ENCODE data around the gene CSMD2. TPM values are rescaled to one million over a fixed set of nuclear protein-coding genes. Genes with fewer than 3 reads are reported as not detected.

CSMD2 gene
- total and polyA plus RNA-seq, 7 donors = 0.02 to 0.32 (median 0.10) TPM

DNA sequence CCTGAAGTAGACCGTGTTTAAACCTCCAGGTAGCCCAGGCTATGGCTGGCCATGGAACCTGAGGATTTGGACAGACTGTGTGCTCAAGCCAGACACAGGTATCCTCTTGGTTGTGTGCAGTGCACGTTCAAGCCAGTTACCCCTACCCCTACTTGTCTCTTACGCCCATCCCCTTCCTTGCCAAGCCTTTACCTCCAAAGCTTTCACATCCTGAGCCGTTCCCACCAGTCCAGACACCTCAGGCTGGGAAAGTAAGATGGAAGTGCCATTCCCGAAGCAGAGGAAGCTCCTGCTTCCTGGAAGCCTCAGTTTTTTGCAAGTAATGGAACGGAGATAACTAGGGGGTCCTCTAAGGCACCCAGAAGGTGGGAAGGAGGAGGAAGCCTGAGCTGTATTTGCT, 342.6 kb downstream of the CSMD2 start:
- DNase-seq (no peak), ATAC-seq (no peak)
- Histone ChIP-seq H3K4me1 (no peaks in the 10 kb centered on the region), H3K4me3 (no peak overlapping the region), H3K9me3 (no peaks in the 10 kb centered on the region), H3K27me3 (ENCODE audit: insufficient read depth in 3 of 3, low read length in 2 of 3) (peaks cover 0 to 9% (median 1%) of the 10 kb centered on the region in 3 donors), H3K36me3 (ENCODE audit: insufficient read depth in 1 of 2, low read depth in 1 of 2) (no peaks in the 10 kb centered on the region), H3K27ac (no peak overlapping the region)
- intact Hi-C loops (cut with DNase I) = no loop called here
- 56 to 70% (median 58%) methylated on average over 6 of the region's 6 CpGs for WGBS, 3 donors
- TF ChIP-seq, protein P1, sequence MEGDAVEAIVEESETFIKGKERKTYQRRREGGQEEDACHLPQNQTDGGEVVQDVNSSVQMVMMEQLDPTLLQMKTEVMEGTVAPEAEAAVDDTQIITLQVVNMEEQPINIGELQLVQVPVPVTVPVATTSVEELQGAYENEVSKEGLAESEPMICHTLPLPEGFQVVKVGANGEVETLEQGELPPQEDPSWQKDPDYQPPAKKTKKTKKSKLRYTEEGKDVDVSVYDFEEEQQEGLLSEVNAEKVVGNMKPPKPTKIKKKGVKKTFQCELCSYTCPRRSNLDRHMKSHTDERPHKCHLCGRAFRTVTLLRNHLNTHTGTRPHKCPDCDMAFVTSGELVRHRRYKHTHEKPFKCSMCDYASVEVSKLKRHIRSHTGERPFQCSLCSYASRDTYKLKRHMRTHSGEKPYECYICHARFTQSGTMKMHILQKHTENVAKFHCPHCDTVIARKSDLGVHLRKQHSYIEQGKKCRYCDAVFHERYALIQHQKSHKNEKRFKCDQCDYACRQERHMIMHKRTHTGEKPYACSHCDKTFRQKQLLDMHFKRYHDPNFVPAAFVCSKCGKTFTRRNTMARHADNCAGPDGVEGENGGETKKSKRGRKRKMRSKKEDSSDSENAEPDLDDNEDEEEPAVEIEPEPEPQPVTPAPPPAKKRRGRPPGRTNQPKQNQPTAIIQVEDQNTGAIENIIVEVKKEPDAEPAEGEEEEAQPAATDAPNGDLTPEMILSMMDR (IDR thresholded peaks at IDR 0.05) = no peak

GRCh38 chr1:33821291-33821690, 343.7 kb downstream of the CSMD2 start:
- Histone ChIP-seq H3K27me3 (ENCODE audit: insufficient read depth in 3 of 3, low read length in 2 of 3) (peaks cover 0 to 9% (median 1%) of the 10 kb centered on the region in 3 donors), H3K36me3 (ENCODE audit: insufficient read depth in 1 of 2, low read depth in 1 of 2) (no peaks in the 10 kb centered on the region), H3K4me3 (no peak overlapping the region), H3K9me3 (no peaks in the 10 kb centered on the region), H3K27ac (no peak overlapping the region), H3K4me1 (no peaks in the 10 kb centered on the region)
- intact Hi-C loops (cut with DNase I) = no loop called here
- DNase-seq (no peak), ATAC-seq (no peak)
- WGBS, 3 donors = 84 to 92% (median 88%) methylated on average over 6 of the region's 6 CpGs
- TF ChIP-seq, protein P1 (IDR thresholded peaks at IDR 0.05) = no peak

DNA sequence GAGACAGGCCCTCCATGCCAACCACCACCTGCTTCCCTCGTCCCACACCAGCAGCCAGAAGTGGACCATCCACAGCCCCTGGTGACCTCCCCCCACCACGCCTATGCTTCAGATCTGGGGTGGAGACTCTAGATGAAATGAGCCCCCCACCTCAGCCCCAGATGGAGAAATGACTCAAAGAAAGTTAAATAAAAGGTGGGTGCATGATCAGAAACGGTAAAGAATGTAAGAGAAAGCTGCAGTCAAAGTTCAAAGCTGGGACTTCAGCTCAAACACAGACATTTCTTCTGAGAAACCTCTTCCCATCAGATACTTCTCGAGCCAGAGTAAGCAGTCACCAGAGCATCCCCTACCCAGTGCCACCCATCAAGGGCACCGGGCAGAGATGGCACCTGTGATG, 344.2 kb downstream of the CSMD2 start:
- TF ChIP-seq, protein P1 (IDR thresholded peaks at IDR 0.05) = no peak
- no peaks in the 10 kb centered on the region for H3K4me1 ChIP-seq

DNA sequence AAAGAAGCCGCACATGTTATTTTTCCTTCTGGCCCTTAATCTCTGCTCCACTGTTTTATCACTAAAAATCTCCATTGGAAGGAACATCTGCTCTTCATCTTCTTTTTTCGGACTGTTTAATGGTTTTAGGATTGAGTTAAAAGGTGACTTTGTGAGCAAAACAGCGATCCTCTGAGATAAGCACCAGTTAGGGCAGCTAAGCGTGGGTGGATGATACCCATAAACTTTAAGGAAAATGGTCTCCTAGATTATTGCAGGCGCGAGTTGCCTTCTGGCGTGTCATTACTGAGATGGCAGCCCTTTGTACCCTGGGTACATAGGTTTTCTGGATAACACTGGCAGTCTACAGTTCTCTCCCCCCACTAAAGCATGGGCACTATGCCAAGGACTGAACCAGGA, 345.1 kb downstream of the CSMD2 start:
- Histone ChIP-seq H3K27me3 (ENCODE audit: insufficient read depth in 3 of 3, low read length in 2 of 3) (peaks cover 0 to 9% (median 1%) of the 10 kb centered on the region in 3 donors), H3K27ac (no peak overlapping the region), H3K4me1 (no peaks in the 10 kb centered on the region), H3K36me3 (ENCODE audit: insufficient read depth in 1 of 2, low read depth in 1 of 2) (no peaks in the 10 kb centered on the region), H3K9me3 (no peaks in the 10 kb centered on the region), H3K4me3 (no peak overlapping the region)
- ATAC-seq (no peak), DNase-seq (no peak)
- TF ChIP-seq, protein P1 (IDR thresholded peaks at IDR 0.05) = no peak
- WGBS, 3 donors = 70 to 77% (median 75%) methylated on average over 7 of the region's 7 CpGs
- intact Hi-C loops (cut with DNase I) = no loop called here

More for the DNA sequence above, 344.2 kb downstream of the CSMD2 start:
- WGBS, 3 donors = 64 to 68% (median 67%) methylated on average over 5 of the region's 5 CpGs
- H3K9me3 ChIP-seq = no peaks in the 10 kb centered on the region
- DNase-seq (no peak), ATAC-seq (no peak)
- H3K36me3 ChIP-seq (ENCODE audit: insufficient read depth in 1 of 2, low read depth in 1 of 2) = no peaks in the 10 kb centered on the region
- no peak overlapping the region for H3K4me3 ChIP-seq
- intact Hi-C loops (cut with DNase I) = no loop called here
- no peak overlapping the region for H3K27ac ChIP-seq
- H3K27me3 ChIP-seq (ENCODE audit: insufficient read depth in 3 of 3, low read length in 2 of 3) = peaks cover 0 to 9% (median 1%) of the 10 kb centered on the region in 3 donors

DNA sequence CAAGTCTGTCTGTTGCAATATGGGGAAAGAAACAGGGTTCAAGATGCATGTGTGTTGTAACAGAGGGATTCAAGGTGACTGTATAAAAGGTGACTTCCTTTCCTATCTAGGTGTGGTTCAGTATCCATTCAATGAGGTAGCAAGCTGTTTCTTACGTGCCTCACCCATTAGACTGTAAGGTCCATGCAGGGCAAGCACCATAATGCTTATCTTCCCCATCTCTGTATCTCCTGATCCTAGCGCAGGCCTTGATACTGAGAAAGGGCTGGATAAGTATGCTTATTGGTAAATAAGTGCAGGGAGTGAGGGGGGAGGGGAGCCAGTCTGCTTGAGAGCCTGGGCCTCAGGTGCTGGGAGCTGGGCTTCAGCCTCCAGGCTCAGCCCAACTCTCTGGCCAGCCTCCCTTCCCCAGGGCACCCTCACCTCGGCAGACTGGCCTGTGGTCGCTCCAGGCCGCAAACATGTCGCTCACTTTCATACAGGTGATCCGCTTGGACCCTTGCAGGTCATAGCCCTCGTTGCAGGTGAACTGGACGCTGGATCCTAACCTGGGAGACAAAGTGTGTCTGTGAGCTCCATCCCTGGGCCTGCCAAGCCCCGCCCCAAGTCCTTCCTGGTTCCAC, 345.6 kb downstream of the CSMD2 start:
- H3K4me3 ChIP-seq = no peak overlapping the region
- intact Hi-C loops (cut with DNase I) = no loop called here
- TF ChIP-seq, protein P1 (IDR thresholded peaks at IDR 0.05) = no peak
- DNase-seq (no peak), ATAC-seq (no peak)
- no peak overlapping the region for H3K27ac ChIP-seq
- no peaks in the 10 kb centered on the region for H3K9me3 ChIP-seq
- H3K27me3 ChIP-seq (ENCODE audit: insufficient read depth in 3 of 3, low read length in 2 of 3) = peaks cover 0 to 9% (median 4%) of the 10 kb centered on the region in 3 donors
- 84 to 87% (median 85%) methylated on average over 10 of the region's 10 CpGs for WGBS, 3 donors
- H3K36me3 ChIP-seq (ENCODE audit: insufficient read depth in 1 of 2, low read depth in 1 of 2) = no peaks in the 10 kb centered on the region
- no peaks in the 10 kb centered on the region for H3K4me1 ChIP-seq

All from psoas muscle (tissue), 8 donors.